A549 treated with ZK216348 at 1 μM for 4 hours (cell line): Measurements from ENCODE around the gene CASQ1. TPM values are rescaled to one million over a fixed set of nuclear protein-coding genes. Genes with fewer than 3 reads are reported as not detected.

Source experiments
- total RNA-seq: library from RNA; stranded (reverse); fragments of 200-300 nt; extraction: Qiagen RNA extraction; gene quantifications from 5 replicates; pipeline ENCODE4 v1.2.3, GENCODE V29; 2022; ENCODE audit warnings: low read depth

Gene CASQ1
- total RNA-seq, result not detected in 5 replicates

GRCh38 chr1:160189649-160190625, at the start of gene CASQ1:
Gene CASQ1 (plus strand): TSS chr1:160190575. CDS start chr1:160190752, 177 bp downstream.

GRCh38 chr1:160151303-160151702, 39.1 kb upstream of the CASQ1 start, which contains the start of gene ATP1A4:
Gene ATP1A4 (plus strand): TSS chr1:160151603. CDS start chr1:160152041, 438 bp downstream.

GRCh38 chr1:160205242-160206035, 15.1 kb downstream of the CASQ1 start, which contains the start of gene PEA15:
Gene PEA15 (plus strand): TSS chr1:160205384. CDS start chr1:160211545, 6,161 bp downstream.

Other genes starting within 250 kb of the CASQ1 start
- 0.12 to 0.33 TPM (median 0.29 TPM) in 5 replicates for gene IGSF9, start 245.0 kb upstream of the CASQ1 start, total RNA-seq
- gene SLAMF9, start 236.3 kb upstream of the CASQ1 start, total RNA-seq, result 0.19 to 0.75 TPM (median 0.39 TPM) in 4 of 5 replicates, not detected in the other
- 3.0 to 5.1 TPM (median 4.9 TPM) in 5 replicates for gene PIGM, start 158.6 kb upstream of the CASQ1 start, total RNA-seq
- gene KCNJ10, start 120.4 kb upstream of the CASQ1 start, total RNA-seq, result not detected in 5 replicates
- gene KCNJ9, start 109.0 kb upstream of the CASQ1 start, total RNA-seq, result not detected in 5 replicates
- 3.7 to 10.6 TPM (median 9.2 TPM) in 5 replicates for gene IGSF8, start 92.0 kb upstream of the CASQ1 start, total RNA-seq
- 0.12 to 0.14 TPM (median 0.13 TPM) in 3 of 5 replicates, not detected in the others for gene ATP1A2, start 74.8 kb upstream of the CASQ1 start, total RNA-seq
- not detected in 5 replicates for gene ATP1A4, start 39.0 kb upstream of the CASQ1 start, total RNA-seq
- 180 to 206 TPM (median 191 TPM) in 5 replicates for gene PEA15, start 14.8 kb downstream of the CASQ1 start, total RNA-seq
- 42.4 to 57.7 TPM (median 47.0 TPM) in 5 replicates for gene DCAF8, start 72.0 kb downstream of the CASQ1 start, total RNA-seq
- gene PEX19, start 94.6 kb downstream of the CASQ1 start, total RNA-seq, result 16.9 to 27.0 TPM (median 25.1 TPM) in 5 replicates
- 76.9 to 94.9 TPM (median 83.2 TPM) in 5 replicates for gene COPA, start 152.7 kb downstream of the CASQ1 start, total RNA-seq
- gene NCSTN, start 152.8 kb downstream of the CASQ1 start, total RNA-seq, result 40.2 to 51.7 TPM (median 46.3 TPM) in 5 replicates
- 0.34 to 0.79 TPM (median 0.47 TPM) in 5 replicates for gene NHLH1, start 176.5 kb downstream of the CASQ1 start, total RNA-seq
- 0.50 to 1.2 TPM (median 0.91 TPM) in 5 replicates for gene VANGL2, start 210.0 kb downstream of the CASQ1 start, total RNA-seq